Suprapubic skin (tissue), 4 donors: ENCODE measurements around the gene PPP1CB.

Source experiments
- CTCF ChIP-seq, 2 donors: fragments of 200-600 bp in 1 of 2; fragments of 450-650 bp in 1 of 2; sonication (generic) in 1 of 2; IDR thresholded peaks; one replicate each; pipeline ENCODE4 v1.5.1; 2016 to 2019; ENCODE audit warnings: antibody characterized with exemption in 2 of 2, mild to moderate bottlenecking in 1 of 2, moderate library complexity in 1 of 2
- EP300 ChIP-seq: sonication (generic); formaldehyde crosslinking; IDR thresholded peaks from one replicate; pipeline ENCODE4 v1.6.1; 2017; ENCODE audit warnings: antibody characterized with exemption
- POLR2A ChIP-seq, 2 donors: fragments of 450-650 bp; IDR thresholded peaks; one replicate each; pipeline ENCODE4 v1.6.1; 2017; ENCODE audit warnings: antibody characterized with exemption in 2 of 2, mild to moderate bottlenecking in 2 of 2, moderate library complexity in 2 of 2
- POLR2AphosphoS5 ChIP-seq, 3 donors: sonication (generic); formaldehyde crosslinking; IDR thresholded peaks; one replicate each; pipeline ENCODE4 v1.6.1; 2017; ENCODE audit warnings: antibody characterized with exemption in 3 of 3

- TF ChIP-seq CTCF (IDR thresholded peaks at IDR 0.05), result no peak
- no peak for TF ChIP-seq POLR2A (IDR thresholded peaks at IDR 0.05)
- TF ChIP-seq EP300, result no peak
- no peak for TF ChIP-seq POLR2AphosphoS5 (IDR thresholded peaks at IDR 0.05)
These were observed 6.8 kb downstream of the PPP1CB start for GRCh38 chr2:28758459-28758858.
